Peyer's patch (tissue), 4 donors: ENCODE measurements around the gene FAM20B. TPM values are rescaled to one million over a fixed set of nuclear protein-coding genes. Genes with fewer than 3 reads are reported as not detected.

ENCODE experiments used
- DNase-seq, 3 donors: peaks; one replicate each; pipeline ENCODE4 v3.0.0-alpha.2; 2017 to 2019
- H3K27ac ChIP-seq, 4 donors: fragments of 200-600 bp; sonication (generic); one replicate each; pipeline ENCODE4 v1.5.1; 2016 to 2019
- H3K27me3 ChIP-seq, 2 donors: fragments of 200-600 bp; sonication (generic); one replicate each; pipeline ENCODE4 v1.5.1; 2019
- H3K36me3 ChIP-seq, 3 donors: fragments of 200-600 bp; sonication (generic); one replicate each; pipeline ENCODE4 v1.5.1; 2016 to 2019
- H3K4me1 ChIP-seq, 4 donors: fragments of 200-600 bp; sonication (generic); one replicate each; pipeline ENCODE4 v1.5.1; 2016 to 2019
- H3K4me3 ChIP-seq, 4 donors: fragments of 200-600 bp; sonication (generic); 1 replicate in 3 of 4; 2 replicates in 1 of 4; pipeline ENCODE4 v1.5.1; 2016 to 2019; ENCODE audit warnings: mild to moderate bottlenecking in 1 of 4
- H3K9me3 ChIP-seq, 4 donors: fragments of 200-600 bp; sonication (generic); one replicate each; pipeline ENCODE4 v1.5.1; 2016 to 2019; ENCODE audit warnings: mild to moderate bottlenecking in 1 of 4
- CTCF ChIP-seq, 6 experiments: fragments of 450-650 bp in 4 of 6; fragments of 200-600 bp in 2 of 6; sonication (generic) in 1 of 6; IDR thresholded peaks; one replicate each; pipeline ENCODE4 v1.5.1; 2017 to 2019; ENCODE audit warnings: antibody characterized with exemption in 6 of 6, mild to moderate bottlenecking in 3 of 6, moderate library complexity in 1 of 6
- POLR2A ChIP-seq, 2 donors: fragments of 450-650 bp; IDR thresholded peaks; one replicate each; pipeline ENCODE4 v1.5.1; 2017; ENCODE audit warnings: antibody characterized with exemption in 2 of 2, mild to moderate bottlenecking in 2 of 2, moderate library complexity in 2 of 2
- total RNA-seq, 4 donors: library from RNA; depleted of rRNA; stranded (reverse); fragments of >200 nt; gene quantifications; one replicate each; pipeline ENCODE4 v1.1.0, GENCODE V29; 2016

Gene FAM20B
- total RNA-seq, 4 donors from 2014 or later = 13.8 to 18.8 (median 17.2) TPM

- no peak overlapping the region for H3K27ac ChIP-seq
- no peak for DNase-seq
- H3K36me3 ChIP-seq = peaks cover 0 to 88% (median 0%) of the 10 kb centered on the region in 3 donors
These were observed 67.3 kb downstream of the FAM20B start for GRCh38 chr1:179092896-179093461.

GRCh38 chr1:179094818-179095217 is 69.1 kb downstream of the FAM20B start:
- no peaks in the 10 kb centered on the region for H3K4me1 ChIP-seq
- no peaks in the 10 kb centered on the region for H3K27me3 ChIP-seq
- H3K4me3 ChIP-seq = no peak overlapping the region
- peaks cover 0 to 75% (median 0%) of the 10 kb centered on the region in 3 donors for H3K36me3 ChIP-seq
- no peak for DNase-seq
- no peak overlapping the region for H3K27ac ChIP-seq
- TF ChIP-seq POLR2A (IDR thresholded peaks at IDR 0.05) = no peak
- TF ChIP-seq CTCF (IDR thresholded peaks at IDR 0.05) = no peak
- H3K9me3 ChIP-seq = no peaks in the 10 kb centered on the region

More at GRCh38 chr1:179092896-179093461, 67.3 kb downstream of the FAM20B start:
- TF ChIP-seq CTCF (IDR thresholded peaks at IDR 0.05) = no peak
- TF ChIP-seq POLR2A (IDR thresholded peaks at IDR 0.05) = no peak
- Histone ChIP-seq H3K4me3 (no peak overlapping the region), H3K27me3 (no peaks in the 10 kb centered on the region), H3K9me3 (no peaks in the 10 kb centered on the region), H3K4me1 (peaks cover 0 to 7% (median 3%) of the 10 kb centered on the region in 4 donors)

GRCh38 chr1:179095377-179095776 is 69.7 kb downstream of the FAM20B start:
- Histone ChIP-seq H3K27ac (no peak overlapping the region), H3K9me3 (no peaks in the 10 kb centered on the region), H3K4me1 (no peaks in the 10 kb centered on the region), H3K4me3 (no peak overlapping the region), H3K27me3 (no peaks in the 10 kb centered on the region), H3K36me3 (peaks cover 0 to 70% (median 0%) of the 10 kb centered on the region in 3 donors)
- TF ChIP-seq POLR2A (IDR thresholded peaks at IDR 0.05) = no peak
- no peak for TF ChIP-seq CTCF (IDR thresholded peaks at IDR 0.05)
- DNase-seq = no peak

- H3K36me3 ChIP-seq = peaks cover 0 to 64% (median 0%) of the 10 kb centered on the region in 3 donors
These were observed 70.2 kb downstream of the FAM20B start for GRCh38 chr1:179095924-179096323.

GRCh38 chr1:179099891-179100290 is 74.2 kb downstream of the FAM20B start:
- Histone ChIP-seq H3K4me3 (no peak overlapping the region), H3K27me3 (no peaks in the 10 kb centered on the region), H3K27ac (no peak overlapping the region), H3K36me3 (peaks cover 0 to 33% (median 0%) of the 10 kb centered on the region in 3 donors), H3K4me1 (no peaks in the 10 kb centered on the region), H3K9me3 (no peaks in the 10 kb centered on the region)
- TF ChIP-seq POLR2A (IDR thresholded peaks at IDR 0.05) (no peak), CTCF (IDR thresholded peaks at IDR 0.05) (no peak)
- no peak for DNase-seq

More at GRCh38 chr1:179095924-179096323, 70.2 kb downstream of the FAM20B start:
- Histone ChIP-seq H3K27me3 (no peaks in the 10 kb centered on the region), H3K9me3 (no peaks in the 10 kb centered on the region), H3K4me1 (no peaks in the 10 kb centered on the region), H3K4me3 (no peak overlapping the region), H3K27ac (no peak overlapping the region)
- DNase-seq = no peak
- no peak for TF ChIP-seq POLR2A (IDR thresholded peaks at IDR 0.05)
- TF ChIP-seq CTCF (IDR thresholded peaks at IDR 0.05) = no peak
